Measurements from ENCODE around the gene TOPBP1.

The TOPBP1 gene

DNA sequence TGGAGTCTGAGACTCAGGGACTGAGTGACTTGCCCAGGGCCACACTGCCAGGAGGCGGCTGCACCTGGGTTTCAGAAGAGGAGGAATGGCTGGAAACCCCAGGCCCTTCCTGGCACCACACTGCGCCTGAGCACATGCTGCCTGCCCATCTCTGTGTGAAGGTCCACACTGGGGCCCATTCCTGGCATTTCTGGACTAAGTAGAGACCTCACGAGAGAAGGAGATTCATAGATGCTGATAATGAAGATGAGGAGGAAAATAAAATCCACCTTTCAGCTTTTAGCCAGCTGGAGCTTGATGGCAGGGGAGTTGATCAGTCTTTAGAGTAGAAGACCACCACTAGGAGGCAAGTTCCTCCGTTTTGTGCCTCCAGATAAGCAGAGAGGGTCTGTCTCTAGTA lies 44.3 kb upstream of the TOPBP1 start:
- H3K9me3 ChIP-seq (replicated peaks; ENCODE audit: insufficient read depth, low read length), result no peaks in the 10 kb centered on the region
- no peaks in the 10 kb centered on the region for H3K36me3 ChIP-seq (replicated peaks; ENCODE audit: insufficient read depth, low read length)
- no peaks in the 10 kb centered on the region for H3K9me2 ChIP-seq (replicated peaks; ENCODE audit: insufficient read depth, low read length)
- no peak for TF ChIP-seq EZH2 (optimal IDR thresholded peaks at IDR 0.05; ENCODE audit: low read depth, low read length)
- TF ChIP-seq, protein P1, sequence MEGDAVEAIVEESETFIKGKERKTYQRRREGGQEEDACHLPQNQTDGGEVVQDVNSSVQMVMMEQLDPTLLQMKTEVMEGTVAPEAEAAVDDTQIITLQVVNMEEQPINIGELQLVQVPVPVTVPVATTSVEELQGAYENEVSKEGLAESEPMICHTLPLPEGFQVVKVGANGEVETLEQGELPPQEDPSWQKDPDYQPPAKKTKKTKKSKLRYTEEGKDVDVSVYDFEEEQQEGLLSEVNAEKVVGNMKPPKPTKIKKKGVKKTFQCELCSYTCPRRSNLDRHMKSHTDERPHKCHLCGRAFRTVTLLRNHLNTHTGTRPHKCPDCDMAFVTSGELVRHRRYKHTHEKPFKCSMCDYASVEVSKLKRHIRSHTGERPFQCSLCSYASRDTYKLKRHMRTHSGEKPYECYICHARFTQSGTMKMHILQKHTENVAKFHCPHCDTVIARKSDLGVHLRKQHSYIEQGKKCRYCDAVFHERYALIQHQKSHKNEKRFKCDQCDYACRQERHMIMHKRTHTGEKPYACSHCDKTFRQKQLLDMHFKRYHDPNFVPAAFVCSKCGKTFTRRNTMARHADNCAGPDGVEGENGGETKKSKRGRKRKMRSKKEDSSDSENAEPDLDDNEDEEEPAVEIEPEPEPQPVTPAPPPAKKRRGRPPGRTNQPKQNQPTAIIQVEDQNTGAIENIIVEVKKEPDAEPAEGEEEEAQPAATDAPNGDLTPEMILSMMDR (IDR thresholded peaks at IDR 0.05; ENCODE audit: low read length), result no peak
- TF ChIP-seq EZH2phosphoT487 (IDR thresholded peaks at IDR 0.05; ENCODE audit: low read length), result no peak
- H3K4me2 ChIP-seq (ENCODE audit: low read depth, low read length), result no peak overlapping the region
- H3K9ac ChIP-seq (ENCODE audit: low read length), result no peak overlapping the region
- no peaks in the 10 kb centered on the region for H3F3A ChIP-seq (ENCODE audit: insufficient read depth, low read length)
- H3K27me3 ChIP-seq (replicated peaks; ENCODE audit: insufficient read depth, low read length), result no peaks in the 10 kb centered on the region
- H3K27ac ChIP-seq (ENCODE audit: low read length), result no peak overlapping the region
- no peak for DNase-seq
- H3K4me1 ChIP-seq (ENCODE audit: low read length), result no peaks in the 10 kb centered on the region
- H4K20me1 ChIP-seq (ENCODE audit: insufficient read depth, low read length), result no peaks in the 10 kb centered on the region
- no peaks in the 10 kb centered on the region for H3K79me2 ChIP-seq (ENCODE audit: low read length)
- no peak overlapping the region for H3K4me3 ChIP-seq (ENCODE audit: low read length)
- no peak overlapping the region for H2AFZ ChIP-seq (ENCODE audit: low read length)

DNA sequence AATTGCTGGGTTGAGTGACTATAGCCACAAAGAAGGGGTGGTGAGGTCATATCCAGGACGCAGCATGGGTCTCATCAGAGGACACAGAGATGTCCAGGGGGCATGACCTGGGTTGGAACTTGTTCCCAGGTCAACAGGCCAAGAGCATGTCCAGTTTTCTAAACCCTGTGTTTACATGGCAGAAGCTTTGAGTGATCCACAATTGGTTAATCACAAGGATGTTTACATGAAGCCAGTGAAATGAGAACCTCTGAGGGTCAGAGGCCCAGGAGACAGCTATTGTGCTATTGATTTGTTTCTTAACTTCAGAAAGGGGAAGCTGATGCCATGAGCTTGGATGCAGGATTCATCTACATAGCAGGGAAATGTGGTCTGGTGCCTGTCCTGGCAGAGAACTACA lies 42.2 kb upstream of the TOPBP1 start:
- Histone ChIP-seq H4K20me1 (ENCODE audit: insufficient read depth, low read length) (no peaks in the 10 kb centered on the region), H3K4me1 (ENCODE audit: low read length) (no peaks in the 10 kb centered on the region), H3K36me3 (replicated peaks; ENCODE audit: insufficient read depth, low read length) (no peaks in the 10 kb centered on the region), H3K27ac (ENCODE audit: low read length) (no peak overlapping the region), H3F3A (ENCODE audit: insufficient read depth, low read length) (no peaks in the 10 kb centered on the region), H3K4me2 (ENCODE audit: low read depth, low read length) (no peak overlapping the region), H2AFZ (ENCODE audit: low read length) (no peak overlapping the region), H3K9ac (ENCODE audit: low read length) (no peak overlapping the region), H3K9me2 (replicated peaks; ENCODE audit: insufficient read depth, low read length) (no peaks in the 10 kb centered on the region), H3K9me3 (replicated peaks; ENCODE audit: insufficient read depth, low read length) (no peaks in the 10 kb centered on the region), H3K4me3 (ENCODE audit: low read length) (no peak overlapping the region), H3K27me3 (replicated peaks; ENCODE audit: insufficient read depth, low read length) (no peaks in the 10 kb centered on the region), H3K79me2 (ENCODE audit: low read length) (no peaks in the 10 kb centered on the region)
- no peak for DNase-seq
- TF ChIP-seq, protein P1 (IDR thresholded peaks at IDR 0.05; ENCODE audit: low read length), result no peak
- no peak for TF ChIP-seq EZH2phosphoT487 (IDR thresholded peaks at IDR 0.05; ENCODE audit: low read length)
- TF ChIP-seq EZH2 (optimal IDR thresholded peaks at IDR 0.05; ENCODE audit: low read depth, low read length), result no peak

GRCh38 chr3:133701435-133702358 lies 40.0 kb upstream of the TOPBP1 start:
- Histone ChIP-seq H3K79me2 (ENCODE audit: low read length) (no peaks in the 10 kb centered on the region), H3K27me3 (replicated peaks; ENCODE audit: insufficient read depth, low read length) (no peaks in the 10 kb centered on the region), H2AFZ (ENCODE audit: low read length) (no peak overlapping the region), H3K9me2 (replicated peaks; ENCODE audit: insufficient read depth, low read length) (no peaks in the 10 kb centered on the region), H3K4me3 (ENCODE audit: low read length) (no peak overlapping the region), H3K27ac (ENCODE audit: low read length) (no peak overlapping the region), H3K4me1 (ENCODE audit: low read length) (no peaks in the 10 kb centered on the region), H3K4me2 (ENCODE audit: low read depth, low read length) (no peak overlapping the region), H3K9me3 (replicated peaks; ENCODE audit: insufficient read depth, low read length) (no peaks in the 10 kb centered on the region), H3K36me3 (replicated peaks; ENCODE audit: insufficient read depth, low read length) (no peaks in the 10 kb centered on the region), H3F3A (ENCODE audit: insufficient read depth, low read length) (no peaks in the 10 kb centered on the region), H4K20me1 (ENCODE audit: insufficient read depth, low read length) (no peaks in the 10 kb centered on the region), H3K9ac (ENCODE audit: low read length) (no peak overlapping the region)
- TF ChIP-seq EZH2phosphoT487 (IDR thresholded peaks at IDR 0.05; ENCODE audit: low read length), result no peak
- TF ChIP-seq, protein P1 (IDR thresholded peaks at IDR 0.05; ENCODE audit: low read length), result no peak
- TF ChIP-seq EZH2 (optimal IDR thresholded peaks at IDR 0.05; ENCODE audit: low read depth, low read length), result no peak
- no peak for DNase-seq

All from MM.1S (cell line).